HG02938 (cell line): ENCODE results near the gene EIF3D.

Source experiments
- ATAC-seq: cut with Tn5 transposase; IDR thresholded peaks from one replicate; pipeline ENCODE4 v1.9.1; 2021; ENCODE audit warnings: mild to moderate bottlenecking, moderate library complexity; ENCODE audit not compliant: unreplicated experiment

The EIF3D gene

DNA sequence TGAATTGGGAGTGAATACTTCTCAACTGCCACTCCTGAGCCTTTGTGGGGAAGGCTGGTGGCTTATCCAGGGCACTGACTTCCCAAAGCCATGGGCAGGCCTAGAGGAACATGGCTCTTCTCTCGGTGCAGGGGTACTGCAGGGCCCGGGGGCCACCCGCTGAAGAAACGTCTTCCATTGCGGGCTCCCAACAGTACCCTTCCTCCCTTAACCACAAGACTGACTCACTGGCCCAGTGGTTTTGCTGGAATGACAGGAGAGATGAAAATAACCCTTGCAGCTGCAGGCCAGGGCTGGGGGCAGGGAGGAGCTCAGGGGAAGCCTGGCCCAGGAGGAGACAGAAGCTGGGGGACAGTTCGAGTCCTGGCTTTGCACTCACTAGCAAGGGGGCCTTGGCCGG is 61.0 kb downstream of the EIF3D start:
- ATAC-seq: no peak

DNA sequence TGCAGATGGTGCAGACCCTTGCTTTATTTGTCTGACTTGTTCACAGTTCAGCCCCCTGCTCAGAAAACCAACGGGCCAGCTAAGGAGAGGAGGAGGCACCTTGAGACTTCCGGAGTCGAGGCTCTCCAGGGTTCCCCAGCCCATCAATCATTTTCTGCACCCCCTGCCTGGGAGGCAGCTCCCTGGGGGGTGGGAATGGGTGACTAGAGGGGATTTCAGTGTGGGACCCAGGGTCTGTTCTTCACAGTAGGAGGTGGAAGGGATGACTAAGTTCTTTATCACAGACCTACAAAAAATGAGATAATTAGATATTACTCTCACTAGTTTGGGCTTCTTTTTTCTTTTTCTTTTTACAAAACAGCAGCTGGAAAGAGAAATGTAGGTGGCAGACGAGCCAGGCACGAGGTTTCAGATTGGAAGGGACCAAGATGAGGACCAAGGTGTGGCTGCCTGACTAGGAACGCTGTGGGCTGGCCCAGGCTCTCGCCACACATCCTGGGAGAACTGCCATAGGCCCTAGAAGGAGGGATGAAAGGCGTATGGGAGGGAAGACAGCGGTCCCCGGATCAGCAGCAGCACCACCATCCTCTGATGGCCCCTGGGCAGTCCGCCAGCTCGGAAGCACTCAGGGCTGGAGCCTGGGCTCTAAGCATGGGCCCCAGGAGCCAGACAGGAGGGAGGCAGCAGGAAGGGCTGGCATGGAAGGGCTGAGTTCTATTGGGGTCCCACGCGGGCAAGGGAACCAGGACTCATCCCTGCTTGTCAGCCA is 61.7 kb downstream of the EIF3D start:
- no peak for ATAC-seq

DNA sequence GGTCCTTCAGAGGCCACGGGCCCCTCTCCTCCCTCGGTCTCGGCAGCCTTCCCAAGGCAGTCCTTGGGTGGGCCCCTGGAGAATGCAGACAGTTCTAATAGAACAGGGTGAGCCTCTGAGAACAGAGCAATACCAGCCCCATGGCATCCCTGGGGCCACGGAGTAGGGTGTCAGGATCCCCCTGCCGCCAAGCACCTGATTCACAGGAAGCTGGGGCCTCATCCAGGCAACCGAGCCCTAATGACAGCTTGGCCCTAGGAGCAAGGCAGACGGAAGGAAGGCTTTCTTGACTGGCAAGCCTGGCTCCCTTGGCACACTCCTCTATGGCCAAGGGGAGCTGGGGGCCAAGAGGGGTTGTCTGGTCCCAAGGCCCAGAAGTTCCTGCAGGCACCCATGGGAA is 62.7 kb downstream of the EIF3D start:
- no peak for ATAC-seq

DNA sequence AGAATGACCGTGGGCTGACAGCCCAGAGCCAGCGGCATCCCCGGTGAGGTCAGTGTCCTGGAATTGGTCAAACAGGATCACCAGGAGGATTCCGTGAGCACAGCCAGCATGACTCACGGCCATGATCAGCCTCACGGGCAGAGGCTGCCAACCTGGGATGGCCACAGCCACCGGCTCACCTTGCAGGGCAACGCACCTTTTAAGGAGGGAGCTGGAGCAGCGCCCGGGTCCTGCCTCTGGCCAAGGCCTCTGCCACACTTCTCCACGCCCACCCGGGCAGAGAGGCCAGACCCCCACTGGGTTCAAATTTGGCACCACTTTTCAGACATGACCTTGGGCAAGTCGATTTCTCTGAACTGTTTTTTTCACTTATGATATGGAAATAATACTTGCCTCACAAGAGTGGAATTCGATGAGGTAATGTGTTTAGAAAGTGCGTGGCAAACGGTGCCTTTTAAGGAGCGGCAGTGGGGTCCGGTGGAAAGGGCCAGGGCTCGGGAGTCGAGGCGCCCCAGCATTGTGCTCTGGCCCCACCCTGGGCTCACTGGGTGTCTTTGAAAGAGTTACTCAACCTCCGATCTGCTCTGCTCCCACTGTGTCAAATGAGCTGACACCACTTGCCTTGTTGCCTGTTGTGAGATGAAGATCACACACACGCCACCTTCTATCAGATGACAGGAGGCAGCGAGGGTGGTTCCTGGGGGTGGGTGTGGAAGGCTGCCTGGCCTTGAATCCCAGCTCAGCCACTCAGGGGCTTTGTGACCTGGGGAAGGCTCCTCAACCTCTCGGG is 63.5 kb downstream of the EIF3D start:
- no peak for ATAC-seq

DNA sequence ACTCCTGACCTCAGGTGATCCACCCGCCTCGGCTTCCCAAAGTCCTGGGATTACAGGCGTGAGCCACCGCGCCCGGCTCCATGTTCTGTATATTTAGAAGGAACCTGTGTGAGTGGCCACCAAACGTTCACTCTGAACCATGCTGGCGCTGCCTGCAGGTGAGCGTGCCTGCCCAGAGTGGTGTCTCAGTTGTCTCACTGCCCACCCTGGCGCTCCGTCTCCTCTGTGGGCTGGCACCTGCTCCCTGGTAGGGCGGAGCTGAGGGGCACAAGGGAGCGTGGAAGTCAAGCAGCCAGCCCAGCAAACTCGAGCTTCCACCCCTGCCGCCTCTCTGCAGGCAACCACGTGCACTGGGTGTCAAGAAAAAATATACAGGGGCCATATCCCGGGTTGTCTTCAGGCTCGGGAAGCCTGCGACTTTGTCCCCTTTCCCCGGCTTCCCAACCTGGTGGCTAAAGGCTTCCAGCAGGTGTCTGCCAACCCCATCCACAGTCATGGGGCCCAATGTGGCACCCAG is 64.2 kb downstream of the EIF3D start:
- no peak for ATAC-seq

DNA sequence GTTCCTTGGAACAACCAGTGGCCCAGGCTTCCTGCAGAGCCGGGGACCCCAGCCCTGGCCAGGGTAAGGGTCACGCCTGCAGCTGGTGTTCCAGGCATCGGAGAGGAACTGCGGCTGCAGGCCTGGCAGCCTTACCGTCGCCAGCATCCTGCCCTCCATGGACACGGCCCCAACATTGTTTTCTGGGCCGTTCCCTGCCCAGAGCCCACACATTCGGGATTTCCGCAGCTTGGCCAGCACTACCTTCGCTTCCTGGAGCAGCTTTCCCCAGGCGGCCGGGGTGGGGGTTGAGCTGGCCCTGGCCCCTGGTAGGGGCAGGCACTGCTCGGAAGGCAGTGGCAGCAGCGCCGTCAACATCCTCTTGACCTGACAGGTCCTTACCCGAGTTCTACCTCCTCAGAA is 65.2 kb downstream of the EIF3D start:
- no peak for ATAC-seq

DNA sequence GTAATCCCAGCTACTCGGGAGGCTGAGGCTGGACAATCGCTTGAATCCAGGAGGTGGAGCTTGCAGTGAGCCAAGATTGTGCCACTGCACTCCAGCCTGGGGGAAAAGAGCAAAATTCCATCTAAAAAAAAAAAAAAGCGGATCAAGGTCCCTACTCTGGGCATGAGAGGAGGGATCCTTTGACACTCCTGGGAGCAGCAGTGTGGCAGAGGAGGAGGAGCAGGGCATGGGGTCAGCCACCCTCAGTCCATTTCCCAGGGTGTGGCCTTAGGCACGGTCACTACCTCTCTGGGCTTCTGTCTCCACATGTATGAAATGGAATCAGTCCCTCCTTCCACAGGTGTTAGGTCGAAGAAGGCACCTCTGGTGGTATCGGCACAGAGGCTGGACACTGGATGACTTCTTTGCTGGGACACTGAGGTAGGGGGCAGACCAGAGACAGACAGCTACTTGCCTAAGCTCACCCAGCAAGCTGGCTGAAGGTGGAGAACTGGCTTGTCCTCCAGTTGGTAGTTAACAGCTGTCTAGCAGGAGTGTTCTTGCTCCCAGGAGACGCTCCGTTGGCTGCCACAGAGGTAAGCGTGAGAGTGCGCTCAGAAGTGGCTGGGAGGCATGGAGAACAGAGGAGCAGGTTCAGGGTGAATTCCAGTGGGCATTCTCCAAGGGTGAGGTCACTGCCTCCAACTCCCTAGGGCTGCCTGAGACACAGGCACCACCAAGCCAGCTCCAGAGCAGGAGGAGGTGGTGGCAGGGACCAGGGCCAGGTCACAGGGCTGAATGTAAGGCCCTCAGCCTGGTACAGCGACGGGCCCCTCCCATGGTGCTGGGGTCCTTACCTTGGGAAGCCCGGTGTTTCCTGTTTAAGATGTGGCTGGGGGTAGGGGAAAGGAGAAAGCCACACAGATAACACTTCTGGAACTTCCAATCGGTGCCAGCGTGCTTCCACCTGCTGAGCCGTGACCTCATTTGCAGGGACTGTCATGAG is 67.0 kb downstream of the EIF3D start:
- no peak for ATAC-seq
